Measurements from ENCODE around the gene ARID4A. TPM values are rescaled to one million over a fixed set of nuclear protein-coding genes. Genes with fewer than 3 reads are reported as not detected.

Gene ARID4A
- total RNA-seq, 1 experiment from 2014 or later, result 12.5 TPM

- Mint-ChIP-seq H3K4me1 (no peaks in the 10 kb centered on the region), H3K9me3 (no peaks in the 10 kb centered on the region), H3K27ac (peak overlapping the region; percentile 19; the same call in 1 of the 2 replicates), H3K27me3 (ENCODE audit: low read depth) (no peaks in the 10 kb centered on the region), H3K36me3 (peaks cover 41% of the 10 kb centered on the region), H3K4me3 (no peak overlapping the region)
- no peak for TF ChIP-seq HMGA2 (CRISPR knock-in tag; IDR thresholded peaks at IDR 0.05)
- no peak for TF ChIP-seq USF1 (CRISPR knock-in tag; IDR thresholded peaks at IDR 0.05)
- no peak for TF ChIP-seq NFYB (CRISPR knock-in tag; conservative IDR thresholded peaks at IDR 0.05; ENCODE audit: low read depth)
- TF ChIP-seq E2F4 (CRISPR knock-in tag; IDR thresholded peaks at IDR 0.05; ENCODE audit: borderline replicate concordance, low read depth), result no peak
- no peak for TF ChIP-seq JAZF1 (CRISPR knock-in tag; IDR thresholded peaks at IDR 0.05)
- TF ChIP-seq, protein P1, sequence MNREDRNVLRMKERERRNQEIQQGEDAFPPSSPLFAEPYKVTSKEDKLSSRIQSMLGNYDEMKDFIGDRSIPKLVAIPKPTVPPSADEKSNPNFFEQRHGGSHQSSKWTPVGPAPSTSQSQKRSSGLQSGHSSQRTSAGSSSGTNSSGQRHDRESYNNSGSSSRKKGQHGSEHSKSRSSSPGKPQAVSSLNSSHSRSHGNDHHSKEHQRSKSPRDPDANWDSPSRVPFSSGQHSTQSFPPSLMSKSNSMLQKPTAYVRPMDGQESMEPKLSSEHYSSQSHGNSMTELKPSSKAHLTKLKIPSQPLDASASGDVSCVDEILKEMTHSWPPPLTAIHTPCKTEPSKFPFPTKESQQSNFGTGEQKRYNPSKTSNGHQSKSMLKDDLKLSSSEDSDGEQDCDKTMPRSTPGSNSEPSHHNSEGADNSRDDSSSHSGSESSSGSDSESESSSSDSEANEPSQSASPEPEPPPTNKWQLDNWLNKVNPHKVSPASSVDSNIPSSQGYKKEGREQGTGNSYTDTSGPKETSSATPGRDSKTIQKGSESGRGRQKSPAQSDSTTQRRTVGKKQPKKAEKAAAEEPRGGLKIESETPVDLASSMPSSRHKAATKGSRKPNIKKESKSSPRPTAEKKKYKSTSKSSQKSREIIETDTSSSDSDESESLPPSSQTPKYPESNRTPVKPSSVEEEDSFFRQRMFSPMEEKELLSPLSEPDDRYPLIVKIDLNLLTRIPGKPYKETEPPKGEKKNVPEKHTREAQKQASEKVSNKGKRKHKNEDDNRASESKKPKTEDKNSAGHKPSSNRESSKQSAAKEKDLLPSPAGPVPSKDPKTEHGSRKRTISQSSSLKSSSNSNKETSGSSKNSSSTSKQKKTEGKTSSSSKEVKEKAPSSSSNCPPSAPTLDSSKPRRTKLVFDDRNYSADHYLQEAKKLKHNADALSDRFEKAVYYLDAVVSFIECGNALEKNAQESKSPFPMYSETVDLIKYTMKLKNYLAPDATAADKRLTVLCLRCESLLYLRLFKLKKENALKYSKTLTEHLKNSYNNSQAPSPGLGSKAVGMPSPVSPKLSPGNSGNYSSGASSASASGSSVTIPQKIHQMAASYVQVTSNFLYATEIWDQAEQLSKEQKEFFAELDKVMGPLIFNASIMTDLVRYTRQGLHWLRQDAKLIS (CRISPR knock-in tag; IDR thresholded peaks at IDR 0.05; ENCODE audit: borderline replicate concordance), result no peak
- TF ChIP-seq, protein P2, sequence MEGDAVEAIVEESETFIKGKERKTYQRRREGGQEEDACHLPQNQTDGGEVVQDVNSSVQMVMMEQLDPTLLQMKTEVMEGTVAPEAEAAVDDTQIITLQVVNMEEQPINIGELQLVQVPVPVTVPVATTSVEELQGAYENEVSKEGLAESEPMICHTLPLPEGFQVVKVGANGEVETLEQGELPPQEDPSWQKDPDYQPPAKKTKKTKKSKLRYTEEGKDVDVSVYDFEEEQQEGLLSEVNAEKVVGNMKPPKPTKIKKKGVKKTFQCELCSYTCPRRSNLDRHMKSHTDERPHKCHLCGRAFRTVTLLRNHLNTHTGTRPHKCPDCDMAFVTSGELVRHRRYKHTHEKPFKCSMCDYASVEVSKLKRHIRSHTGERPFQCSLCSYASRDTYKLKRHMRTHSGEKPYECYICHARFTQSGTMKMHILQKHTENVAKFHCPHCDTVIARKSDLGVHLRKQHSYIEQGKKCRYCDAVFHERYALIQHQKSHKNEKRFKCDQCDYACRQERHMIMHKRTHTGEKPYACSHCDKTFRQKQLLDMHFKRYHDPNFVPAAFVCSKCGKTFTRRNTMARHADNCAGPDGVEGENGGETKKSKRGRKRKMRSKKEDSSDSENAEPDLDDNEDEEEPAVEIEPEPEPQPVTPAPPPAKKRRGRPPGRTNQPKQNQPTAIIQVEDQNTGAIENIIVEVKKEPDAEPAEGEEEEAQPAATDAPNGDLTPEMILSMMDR (IDR thresholded peaks at IDR 0.05), result no peak
- TF ChIP-seq NFATC4 (CRISPR knock-in tag; IDR thresholded peaks at IDR 0.05), result no peak
- TF ChIP-seq, protein P3, sequence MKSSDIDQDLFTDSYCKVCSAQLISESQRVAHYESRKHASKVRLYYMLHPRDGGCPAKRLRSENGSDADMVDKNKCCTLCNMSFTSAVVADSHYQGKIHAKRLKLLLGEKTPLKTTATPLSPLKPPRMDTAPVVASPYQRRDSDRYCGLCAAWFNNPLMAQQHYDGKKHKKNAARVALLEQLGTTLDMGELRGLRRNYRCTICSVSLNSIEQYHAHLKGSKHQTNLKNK (CRISPR knock-in tag; IDR thresholded peaks at IDR 0.05), result no peak
- TF ChIP-seq ZNF317 (CRISPR knock-in tag; IDR thresholded peaks at IDR 0.05; ENCODE audit: borderline replicate concordance, low read depth), result no peak
- TF ChIP-seq GRHL2 (CRISPR knock-in tag; IDR thresholded peaks at IDR 0.05; ENCODE audit: insufficient replicate concordance, severe bottlenecking), result no peak
- TF ChIP-seq RORB (CRISPR knock-in tag; IDR thresholded peaks at IDR 0.05), result no peak
- no peak for DNase-seq (ENCODE audit: low spot score)
- POLR2A ChIA-PET, result interaction anchor here (0.7 kb wide), 1 partner anchor 77 kb away, joined by 8 read pairs; no protein-coding TSS in a partner anchor
- CTCF ChIA-PET, result no interaction called here
- no peak for ATAC-seq
Measured at GRCh38 chr14:58280954-58281787, 17.2 kb upstream of the ARID4A start.

DNA sequence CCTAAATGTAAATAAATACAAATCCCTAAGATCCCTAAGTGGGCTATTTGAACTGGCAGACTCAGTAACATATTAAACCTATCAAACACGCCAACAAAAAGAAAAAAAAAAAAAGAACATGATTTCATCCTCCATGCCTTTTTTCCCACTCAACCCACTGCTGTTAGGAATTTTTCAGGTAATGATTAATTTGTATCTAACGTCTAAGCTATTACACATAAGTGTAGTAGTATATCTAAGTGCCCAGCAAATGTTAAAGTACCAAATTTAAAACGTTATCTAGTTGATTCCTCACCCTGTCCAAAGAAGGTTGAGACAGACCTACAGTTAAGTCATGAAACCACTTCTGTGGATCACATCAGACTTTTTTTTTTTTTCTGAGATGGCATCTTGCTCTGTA, 16.4 kb upstream of the ARID4A start:
- CTCF ChIA-PET, result no interaction called here
- DNase-seq (ENCODE audit: low spot score), result no peak
- Mint-ChIP-seq H3K27ac (peak overlapping the region; percentile 74; the same call in 1 of the 2 replicates), H3K4me3 (no peak overlapping the region), H3K36me3 (peaks cover 42% of the 10 kb centered on the region), H3K9me3 (no peaks in the 10 kb centered on the region), H3K27me3 (ENCODE audit: low read depth) (no peaks in the 10 kb centered on the region), H3K4me1 (no peaks in the 10 kb centered on the region)
- POLR2A ChIA-PET, result interaction anchor here (0.7 kb wide), 1 partner anchor 78 kb away, joined by 8 read pairs; no protein-coding TSS in a partner anchor
- no peak for ATAC-seq
- TF ChIP-seq, protein P4, sequence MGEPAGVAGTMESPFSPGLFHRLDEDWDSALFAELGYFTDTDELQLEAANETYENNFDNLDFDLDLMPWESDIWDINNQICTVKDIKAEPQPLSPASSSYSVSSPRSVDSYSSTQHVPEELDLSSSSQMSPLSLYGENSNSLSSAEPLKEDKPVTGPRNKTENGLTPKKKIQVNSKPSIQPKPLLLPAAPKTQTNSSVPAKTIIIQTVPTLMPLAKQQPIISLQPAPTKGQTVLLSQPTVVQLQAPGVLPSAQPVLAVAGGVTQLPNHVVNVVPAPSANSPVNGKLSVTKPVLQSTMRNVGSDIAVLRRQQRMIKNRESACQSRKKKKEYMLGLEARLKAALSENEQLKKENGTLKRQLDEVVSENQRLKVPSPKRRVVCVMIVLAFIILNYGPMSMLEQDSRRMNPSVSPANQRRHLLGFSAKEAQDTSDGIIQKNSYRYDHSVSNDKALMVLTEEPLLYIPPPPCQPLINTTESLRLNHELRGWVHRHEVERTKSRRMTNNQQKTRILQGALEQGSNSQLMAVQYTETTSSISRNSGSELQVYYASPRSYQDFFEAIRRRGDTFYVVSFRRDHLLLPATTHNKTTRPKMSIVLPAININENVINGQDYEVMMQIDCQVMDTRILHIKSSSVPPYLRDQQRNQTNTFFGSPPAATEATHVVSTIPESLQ (CRISPR knock-in tag; IDR thresholded peaks at IDR 0.05), result no peak
- TF ChIP-seq ZNF396 (CRISPR knock-in tag; IDR thresholded peaks at IDR 0.05; ENCODE audit: borderline replicate concordance) (no peak), ZNF671 (CRISPR knock-in tag; IDR thresholded peaks at IDR 0.05) (no peak), ZNF121 (CRISPR knock-in tag; IDR thresholded peaks at IDR 0.05) (no peak), MYBL2 (CRISPR knock-in tag; IDR thresholded peaks at IDR 0.05) (no peak), E2F4 (CRISPR knock-in tag; IDR thresholded peaks at IDR 0.05; ENCODE audit: borderline replicate concordance, low read depth) (no peak), TCF7 (CRISPR knock-in tag; IDR thresholded peaks at IDR 0.05; ENCODE audit: low read depth) (no peak)
- TF ChIP-seq, protein P5, sequence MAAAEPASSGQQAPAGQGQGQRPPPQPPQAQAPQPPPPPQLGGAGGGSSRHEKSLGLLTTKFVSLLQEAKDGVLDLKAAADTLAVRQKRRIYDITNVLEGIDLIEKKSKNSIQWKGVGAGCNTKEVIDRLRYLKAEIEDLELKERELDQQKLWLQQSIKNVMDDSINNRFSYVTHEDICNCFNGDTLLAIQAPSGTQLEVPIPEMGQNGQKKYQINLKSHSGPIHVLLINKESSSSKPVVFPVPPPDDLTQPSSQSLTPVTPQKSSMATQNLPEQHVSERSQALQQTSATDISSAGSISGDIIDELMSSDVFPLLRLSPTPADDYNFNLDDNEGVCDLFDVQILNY (CRISPR knock-in tag; IDR thresholded peaks at IDR 0.05), result no peak
